ENCODE data around the gene MYOM1.

GRCh38 chr18:3214855-3215637, 4.7 kb downstream of the MYOM1 start:
- TF ChIP-seq ZNF274 (IDR thresholded peaks at IDR 0.05; ENCODE audit: low read depth, low read length) (no peak), SUZ12 (IDR thresholded peaks at IDR 0.05; ENCODE audit: extremely low read depth, insufficient read depth, insufficient read length) (no peak)
